GM12878 (cell line): Measurements from ENCODE around the gene BZW1.

Experiments used
- CREM ChIP-seq: IDR thresholded peaks from 2 replicates; pipeline ENCODE4 v1.6.1; 2014; ENCODE audit warnings: antibody characterized with exemption, low read depth
- EP300 ChIP-seq, 2 experiments: fragments of 150-350 bp in 1 of 2; IDR thresholded peaks; 2 replicates each; pipeline ENCODE4 v1.6.1; 2011 to 2012; ENCODE audit warnings: low read depth in 2 of 2, low read length in 2 of 2, borderline replicate concordance in 1 of 2, improper control_type of control experiment in 1 of 2, inconsistent platforms in 1 of 2; ENCODE audit not compliant: control insufficient read depth in 1 of 2
- RAD21 ChIP-seq: IDR thresholded peaks from 2 replicates; pipeline ENCODE4 v1.6.1; 2011; ENCODE audit warnings: mild to moderate bottlenecking, low read depth, low read length, moderate library complexity; ENCODE audit not compliant: insufficient read depth
- TF ChIP-seq, protein P1 (sequence below), 3 experiments: IDR thresholded peaks in 2 of 3; conservative IDR thresholded peaks in 1 of 3; 2 replicates each; pipeline ENCODE4 v1.5.1; 2011; ENCODE audit warnings: low read depth in 3 of 3, low read length in 3 of 3, mild to moderate bottlenecking in 3 of 3, control low read depth in 2 of 3, moderate library complexity in 2 of 3, inconsistent platforms in 1 of 3, mixed read lengths in 1 of 3; ENCODE audit not compliant: control insufficient read depth in 2 of 3, insufficient read depth in 1 of 3; ENCODE audit errors: extremely low read depth in 1 of 3
- TF ChIP-seq, protein P2 (sequence below): fragments of 450-650 bp; IDR thresholded peaks from 2 replicates; pipeline ENCODE4 v1.6.1; 2017; ENCODE audit warnings: mild to moderate bottlenecking, low read depth, inconsistent platforms; ENCODE audit not compliant: poor library complexity, severe bottlenecking
- TF ChIP-seq, protein P3 (sequence below): fragments of 450-650 bp; formaldehyde crosslinking; IDR thresholded peaks from 2 replicates; pipeline ENCODE4 v1.4.0; 2020; ENCODE audit warnings: mild to moderate bottlenecking, moderate library complexity

DNA sequence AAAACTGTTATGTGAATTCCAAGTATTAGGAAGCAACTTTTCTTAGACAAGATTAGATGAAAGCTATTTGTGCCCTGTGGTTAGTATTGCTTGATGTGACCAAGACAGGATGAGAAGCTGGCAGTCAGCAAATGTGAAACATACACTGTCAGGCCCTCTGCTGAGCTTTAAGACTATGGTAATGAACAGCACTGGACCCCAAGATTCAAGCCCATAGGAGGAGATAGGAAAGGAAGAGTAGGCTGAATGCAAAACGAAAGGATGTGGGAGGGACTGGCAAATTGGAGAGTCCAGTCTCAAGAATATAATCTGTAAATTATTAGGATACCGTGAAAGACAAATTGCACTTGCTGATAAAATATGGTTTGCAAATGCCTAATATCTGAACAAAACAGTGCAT lies 16.4 kb downstream of the BZW1 start:
- TF ChIP-seq EP300 (IDR thresholded peaks at IDR 0.05; ENCODE audit: borderline replicate concordance in 1 of 2, control insufficient read depth in 1 of 2, low read depth in 2 of 2, low read length in 2 of 2) = no peak
- TF ChIP-seq CREM = no peak
- TF ChIP-seq, protein P1, sequence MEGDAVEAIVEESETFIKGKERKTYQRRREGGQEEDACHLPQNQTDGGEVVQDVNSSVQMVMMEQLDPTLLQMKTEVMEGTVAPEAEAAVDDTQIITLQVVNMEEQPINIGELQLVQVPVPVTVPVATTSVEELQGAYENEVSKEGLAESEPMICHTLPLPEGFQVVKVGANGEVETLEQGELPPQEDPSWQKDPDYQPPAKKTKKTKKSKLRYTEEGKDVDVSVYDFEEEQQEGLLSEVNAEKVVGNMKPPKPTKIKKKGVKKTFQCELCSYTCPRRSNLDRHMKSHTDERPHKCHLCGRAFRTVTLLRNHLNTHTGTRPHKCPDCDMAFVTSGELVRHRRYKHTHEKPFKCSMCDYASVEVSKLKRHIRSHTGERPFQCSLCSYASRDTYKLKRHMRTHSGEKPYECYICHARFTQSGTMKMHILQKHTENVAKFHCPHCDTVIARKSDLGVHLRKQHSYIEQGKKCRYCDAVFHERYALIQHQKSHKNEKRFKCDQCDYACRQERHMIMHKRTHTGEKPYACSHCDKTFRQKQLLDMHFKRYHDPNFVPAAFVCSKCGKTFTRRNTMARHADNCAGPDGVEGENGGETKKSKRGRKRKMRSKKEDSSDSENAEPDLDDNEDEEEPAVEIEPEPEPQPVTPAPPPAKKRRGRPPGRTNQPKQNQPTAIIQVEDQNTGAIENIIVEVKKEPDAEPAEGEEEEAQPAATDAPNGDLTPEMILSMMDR (IDR thresholded peaks at IDR 0.05 in 2 of 3, conservative IDR thresholded peaks at IDR 0.05 in 1 of 3; ENCODE audit: control insufficient read depth in 2 of 3, extremely low read depth in 1 of 3, insufficient read depth in 1 of 3, low read depth in 3 of 3, low read length in 3 of 3) = no peak
- TF ChIP-seq, protein P2, sequence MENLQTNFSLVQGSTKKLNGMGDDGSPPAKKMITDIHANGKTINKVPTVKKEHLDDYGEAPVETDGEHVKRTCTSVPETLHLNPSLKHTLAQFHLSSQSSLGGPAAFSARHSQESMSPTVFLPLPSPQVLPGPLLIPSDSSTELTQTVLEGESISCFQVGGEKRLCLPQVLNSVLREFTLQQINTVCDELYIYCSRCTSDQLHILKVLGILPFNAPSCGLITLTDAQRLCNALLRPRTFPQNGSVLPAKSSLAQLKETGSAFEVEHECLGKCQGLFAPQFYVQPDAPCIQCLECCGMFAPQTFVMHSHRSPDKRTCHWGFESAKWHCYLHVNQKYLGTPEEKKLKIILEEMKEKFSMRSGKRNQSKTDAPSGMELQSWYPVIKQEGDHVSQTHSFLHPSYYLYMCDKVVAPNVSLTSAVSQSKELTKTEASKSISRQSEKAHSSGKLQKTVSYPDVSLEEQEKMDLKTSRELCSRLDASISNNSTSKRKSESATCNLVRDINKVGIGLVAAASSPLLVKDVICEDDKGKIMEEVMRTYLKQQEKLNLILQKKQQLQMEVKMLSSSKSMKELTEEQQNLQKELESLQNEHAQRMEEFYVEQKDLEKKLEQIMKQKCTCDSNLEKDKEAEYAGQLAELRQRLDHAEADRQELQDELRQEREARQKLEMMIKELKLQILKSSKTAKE = no peak
- TF ChIP-seq, protein P3, sequence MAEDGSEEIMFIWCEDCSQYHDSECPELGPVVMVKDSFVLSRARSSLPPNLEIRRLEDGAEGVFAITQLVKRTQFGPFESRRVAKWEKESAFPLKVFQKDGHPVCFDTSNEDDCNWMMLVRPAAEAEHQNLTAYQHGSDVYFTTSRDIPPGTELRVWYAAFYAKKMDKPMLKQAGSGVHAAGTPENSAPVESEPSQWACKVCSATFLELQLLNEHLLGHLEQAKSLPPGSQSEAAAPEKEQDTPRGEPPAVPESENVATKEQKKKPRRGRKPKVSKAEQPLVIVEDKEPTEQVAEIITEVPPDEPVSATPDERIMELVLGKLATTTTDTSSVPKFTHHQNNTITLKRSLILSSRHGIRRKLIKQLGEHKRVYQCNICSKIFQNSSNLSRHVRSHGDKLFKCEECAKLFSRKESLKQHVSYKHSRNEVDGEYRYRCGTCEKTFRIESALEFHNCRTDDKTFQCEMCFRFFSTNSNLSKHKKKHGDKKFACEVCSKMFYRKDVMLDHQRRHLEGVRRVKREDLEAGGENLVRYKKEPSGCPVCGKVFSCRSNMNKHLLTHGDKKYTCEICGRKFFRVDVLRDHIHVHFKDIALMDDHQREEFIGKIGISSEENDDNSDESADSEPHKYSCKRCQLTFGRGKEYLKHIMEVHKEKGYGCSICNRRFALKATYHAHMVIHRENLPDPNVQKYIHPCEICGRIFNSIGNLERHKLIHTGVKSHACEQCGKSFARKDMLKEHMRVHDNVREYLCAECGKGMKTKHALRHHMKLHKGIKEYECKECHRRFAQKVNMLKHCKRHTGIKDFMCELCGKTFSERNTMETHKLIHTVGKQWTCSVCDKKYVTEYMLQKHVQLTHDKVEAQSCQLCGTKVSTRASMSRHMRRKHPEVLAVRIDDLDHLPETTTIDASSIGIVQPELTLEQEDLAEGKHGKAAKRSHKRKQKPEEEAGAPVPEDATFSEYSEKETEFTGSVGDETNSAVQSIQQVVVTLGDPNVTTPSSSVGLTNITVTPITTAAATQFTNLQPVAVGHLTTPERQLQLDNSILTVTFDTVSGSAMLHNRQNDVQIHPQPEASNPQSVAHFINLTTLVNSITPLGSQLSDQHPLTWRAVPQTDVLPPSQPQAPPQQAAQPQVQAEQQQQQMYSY = no peak
- no peak for TF ChIP-seq RAD21
